Measurements from ENCODE around the gene CENPO.

GRCh38 chr2:24857746-24858145 lies 64.5 kb downstream of the CENPO start:
- TF ChIP-seq CTCF (IDR thresholded peaks at IDR 0.05; ENCODE audit: insufficient read depth, low read length) (no peak), GABPA (IDR thresholded peaks at IDR 0.05; ENCODE audit: low read depth) (no peak), POLR2AphosphoS5 (IDR thresholded peaks at IDR 0.05; ENCODE audit: low read depth) (no peak)
